PC-9 (cell line): ENCODE data around the gene PLXND1. TPM values are rescaled to one million over a fixed set of nuclear protein-coding genes. Genes with fewer than 3 reads are reported as not detected.

ENCODE experiments used
- BruUV-seq: library from RNA; stranded (reverse); fragments of 400-500 nt; replicated peaks from 2 replicates; lab custom pipeline; 2021; lab: Mats Ljungman, UMichigan
- CTCF ChIA-PET: fragments of 300-600 bp; sonication (Branson Sonifier 250); formaldehyde crosslinking; loops from one replicate; lab custom pipeline; 2022; ENCODE audit warnings: antibody characterized with exemption; lab: Charles Lee
- POLR2A ChIA-PET: fragments of 300-600 bp; sonication (Branson Sonifier 250); formaldehyde crosslinking; loops from one replicate; lab custom pipeline; 2022; ENCODE audit warnings: antibody characterized with exemption; ENCODE audit not compliant: unreplicated experiment; lab: Charles Lee
- DNase-seq, 2 experiments: peaks; one replicate each; pipeline versions ENCODE4 v3.0.0 to v3.0.0-alpha.2; 2015 to 2022; ENCODE audit warnings: mixed read lengths in 1 of 2
- H2AFZ ChIP-seq: fragments of 200-600 bp; sonication (generic); 2 replicates; pipeline ENCODE4 v1.8.1; 2017; ENCODE audit warnings: antibody characterized with exemption
- H3F3A ChIP-seq: fragments of 200-600 bp; sonication (generic); 2 replicates; pipeline ENCODE4 v1.8.1; 2017; ENCODE audit warnings: antibody characterized with exemption, mild to moderate bottlenecking, low read depth; ENCODE audit not compliant: insufficient read depth
- H3K27ac ChIP-seq: fragments of 200-600 bp; sonication (generic); 2 replicates; pipeline ENCODE4 v1.6.1; 2016; ENCODE audit warnings: mixed run types
- H3K27me3 ChIP-seq: fragments of 200-600 bp; sonication (generic); 2 replicates; pipeline ENCODE4 v1.6.1; 2016; ENCODE audit warnings: low read depth, mixed run types; ENCODE audit not compliant: insufficient read depth
- H3K36me3 ChIP-seq: fragments of 200-600 bp; sonication (generic); 2 replicates; pipeline ENCODE4 v1.6.1; 2016; ENCODE audit warnings: low read depth, mixed run types
- H3K4me1 ChIP-seq: fragments of 200-600 bp; sonication (generic); replicated peaks from 2 replicates; pipeline ENCODE4 v1.6.1; 2016; ENCODE audit warnings: mixed run types; ENCODE audit not compliant: insufficient read depth
- H3K4me2 ChIP-seq: fragments of 200-600 bp; sonication (generic); 2 replicates; pipeline ENCODE4 v1.6.1; 2017; ENCODE audit warnings: mixed run types
- H3K4me3 ChIP-seq: fragments of 200-600 bp; sonication (generic); 2 replicates; pipeline ENCODE4 v1.6.1; 2016; ENCODE audit warnings: mixed run types
- H3K79me2 ChIP-seq: fragments of 200-600 bp; sonication (generic); 2 replicates; pipeline ENCODE4 v1.6.1; 2017; ENCODE audit warnings: low read depth, mixed run types
- H3K9me2 ChIP-seq: fragments of 200-600 bp; sonication (generic); 2 replicates; pipeline ENCODE4 v1.8.1; 2017; ENCODE audit warnings: mild to moderate bottlenecking; ENCODE audit not compliant: insufficient read depth
- H3K9me3 ChIP-seq: fragments of 200-600 bp; sonication (generic); 2 replicates; pipeline ENCODE4 v1.8.1; 2016; ENCODE audit warnings: low read depth; ENCODE audit not compliant: insufficient read depth
- H4K20me1 ChIP-seq: fragments of 200-600 bp; sonication (generic); 2 replicates; pipeline ENCODE4 v1.8.1; 2017; ENCODE audit not compliant: insufficient read depth
- CTCF ChIP-seq: fragments of 200-600 bp; sonication (generic); conservative IDR thresholded peaks from 2 replicates; pipeline ENCODE4 v1.6.1; 2017; ENCODE audit warnings: mixed run types, antibody characterized with exemption, mild to moderate bottlenecking, moderate library complexity
- EZH2 ChIP-seq: fragments of 200-600 bp; sonication (generic); IDR thresholded peaks from 2 replicates; pipeline ENCODE4 v1.8.0; 2017; ENCODE audit warnings: antibody characterized with exemption, low read depth
- intact Hi-C: fragments of 100-400 bp; cut with micrococcal nuclease; formaldehyde crosslinking; loops from one replicate; pipeline ENCODE4 v1.10.0; 2022; ENCODE audit not compliant: unreplicated experiment
- total RNA-seq: library from RNA; stranded (reverse); gene quantifications from 2 replicates; pipeline ENCODE4 v1.2.3, GENCODE V29; 2021

PLXND1 gene
- total RNA-seq, 1 experiment from 2014 or later, result 44.4 TPM

GRCh38 chr3:129622933-129623332, 16.5 kb upstream of the PLXND1 start:
- no peak overlapping the region for H3K4me2 ChIP-seq
- H3K4me1 ChIP-seq, result peaks cover 15% of the 10 kb centered on the region
- no peaks in the 10 kb centered on the region for H3K79me2 ChIP-seq
- DNase-seq, result peak in 1 of 2 experiments; percentile 12
- no peaks in the 10 kb centered on the region for H4K20me1 ChIP-seq
- no peaks in the 10 kb centered on the region for H3K36me3 ChIP-seq
- no peak for TF ChIP-seq EZH2
- no peak for TF ChIP-seq CTCF
- no peak overlapping the region for H3K27ac ChIP-seq
- POLR2A ChIA-PET, result no interaction called here
- no peak overlapping the region for H2AFZ ChIP-seq
- no TSS peak for BruUV-seq
- H3K4me3 ChIP-seq, result no peak overlapping the region
- intact Hi-C loops, result no loop called here
- no peaks in the 10 kb centered on the region for H3K9me3 ChIP-seq
- CTCF ChIA-PET, result no interaction called here
- no peaks in the 10 kb centered on the region for H3K27me3 ChIP-seq
- H3K9me2 ChIP-seq, result no peaks in the 10 kb centered on the region
- H3F3A ChIP-seq, result peaks cover 18% of the 10 kb centered on the region

GRCh38 chr3:129622226-129622874, 15.9 kb upstream of the PLXND1 start:
- Histone ChIP-seq H3K27me3 (no peaks in the 10 kb centered on the region), H3K4me1 (peaks cover 15% of the 10 kb centered on the region), H3K36me3 (no peaks in the 10 kb centered on the region), H3K4me3 (no peak overlapping the region), H3K27ac (no peak overlapping the region), H4K20me1 (no peaks in the 10 kb centered on the region), H2AFZ (no peak overlapping the region), H3K9me2 (no peaks in the 10 kb centered on the region), H3F3A (peaks cover 14% of the 10 kb centered on the region), H3K4me2 (no peak overlapping the region), H3K9me3 (no peaks in the 10 kb centered on the region), H3K79me2 (no peaks in the 10 kb centered on the region)
- intact Hi-C loops, result no loop called here
- BruUV-seq, result no TSS peak
- ChIA-PET POLR2A (no interaction called here), CTCF (no interaction called here)
- peak in 1 of 2 experiments; percentile 28 for DNase-seq
- TF ChIP-seq EZH2 (no peak), CTCF (no peak)

DNA sequence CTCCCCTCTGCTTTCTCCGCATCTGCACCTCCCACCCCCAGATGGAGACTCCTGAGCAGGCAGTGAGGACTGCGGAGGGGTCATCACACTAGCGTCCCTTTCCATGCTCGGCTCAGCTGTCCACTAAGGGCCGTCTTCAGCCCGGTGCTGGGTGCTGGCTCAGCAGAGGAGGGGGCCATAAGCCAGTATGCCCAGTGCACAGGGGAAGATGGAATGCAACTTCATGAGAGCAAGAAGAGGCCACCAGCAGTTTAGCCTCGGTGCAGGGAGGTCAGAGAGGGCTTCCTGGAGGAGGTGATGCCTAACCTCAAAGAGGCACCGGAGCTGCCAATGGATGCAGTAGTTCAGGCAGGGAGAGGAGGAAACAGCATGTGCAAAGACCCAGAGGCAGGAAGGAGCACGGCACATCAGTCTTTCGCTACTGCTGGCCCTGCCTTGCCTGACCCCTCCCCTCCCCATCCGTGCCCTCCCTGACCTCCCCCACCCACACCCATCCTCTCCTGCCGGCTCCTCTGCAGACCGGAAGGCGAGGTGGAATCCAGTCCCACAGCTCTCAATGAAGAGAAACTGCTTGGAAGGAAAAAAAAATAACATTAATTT, 15.2 kb upstream of the PLXND1 start:
- peaks cover 15% of the 10 kb centered on the region for H3K4me1 ChIP-seq
- ChIA-PET POLR2A (no interaction called here), CTCF (no interaction called here)
- no peaks in the 10 kb centered on the region for H3K36me3 ChIP-seq
- no peaks in the 10 kb centered on the region for H3K9me2 ChIP-seq
- no peak overlapping the region for H2AFZ ChIP-seq
- no TSS peak for BruUV-seq
- intact Hi-C loops, result no loop called here
- H3K79me2 ChIP-seq, result no peaks in the 10 kb centered on the region
- peaks cover 14% of the 10 kb centered on the region for H3F3A ChIP-seq
- no peaks in the 10 kb centered on the region for H3K9me3 ChIP-seq
- H3K4me2 ChIP-seq, result no peak overlapping the region
- TF ChIP-seq CTCF, result no peak
- peak in 1 of 2 experiments; percentile 13 for DNase-seq
- H4K20me1 ChIP-seq, result no peaks in the 10 kb centered on the region
- no peak overlapping the region for H3K4me3 ChIP-seq
- H3K27ac ChIP-seq, result no peak overlapping the region
- H3K27me3 ChIP-seq, result no peaks in the 10 kb centered on the region
